Osteoblast (primary cell): ENCODE results near the gene KRTAP6-3. TPM values are rescaled to one million over a fixed set of nuclear protein-coding genes. Genes with fewer than 3 reads are reported as not detected.

Experiments used
- DNase-seq: peaks from one replicate; pipeline ENCODE4 v3.0.0; 2011; ENCODE audit warnings: low spot score, mixed read lengths; ENCODE audit not compliant: insufficient read length; ENCODE audit errors: missing footprints
- H2AFZ ChIP-seq: 2 replicates; pipeline ENCODE4 v1.6.0; 2011; ENCODE audit warnings: mild to moderate bottlenecking, low read length
- H3K27ac ChIP-seq: 2 replicates; pipeline ENCODE4 v1.5.1; 2011; ENCODE audit warnings: mild to moderate bottlenecking, low read depth, low read length, moderate library complexity
- H3K27me3 ChIP-seq: 2 replicates; pipeline ENCODE4 v1.6.0; 2012; ENCODE audit warnings: mild to moderate bottlenecking, control low read depth, inconsistent platforms, low read length, moderate library complexity; ENCODE audit not compliant: insufficient read depth
- H3K36me3 ChIP-seq: 2 replicates; pipeline ENCODE4 v1.5.1; 2011; ENCODE audit warnings: mild to moderate bottlenecking, low read length, control low read depth, moderate library complexity; ENCODE audit not compliant: insufficient read depth
- H3K4me1 ChIP-seq: 2 replicates; pipeline ENCODE4 v1.5.1; 2011; ENCODE audit warnings: mild to moderate bottlenecking, low read length, control low read depth, moderate library complexity; ENCODE audit not compliant: insufficient read depth
- H3K4me2 ChIP-seq: 2 replicates; pipeline ENCODE4 v1.6.0; 2011; ENCODE audit warnings: mild to moderate bottlenecking, low read length; ENCODE audit not compliant: insufficient read depth
- H3K4me3 ChIP-seq: fragments of 200-600 bp; sonication (generic); 3 replicates; pipeline ENCODE4 v1.5.1; 2012; ENCODE audit warnings: mild to moderate bottlenecking, low read length, inconsistent platforms; ENCODE audit not compliant: insufficient read depth
- H3K79me2 ChIP-seq: 2 replicates; pipeline ENCODE4 v1.6.0; 2012; ENCODE audit warnings: mild to moderate bottlenecking, low read length, control low read depth, inconsistent platforms; ENCODE audit not compliant: insufficient read depth
- H3K9me3 ChIP-seq: 2 replicates; pipeline ENCODE4 v1.5.1; 2011; ENCODE audit warnings: low read depth, low read length, control low read depth
- H4K20me1 ChIP-seq: 2 replicates; pipeline ENCODE4 v1.6.0; 2012; ENCODE audit warnings: mild to moderate bottlenecking, low read length, control low read depth; ENCODE audit not compliant: insufficient read depth
- total RNA-seq: library from RNA; depleted of rRNA; stranded (reverse); fragments of >200 nt; gene quantifications from 2 replicates; pipeline ENCODE4 v1.2.3, GENCODE V29; 2012
- TF ChIP-seq, protein P1 (sequence below): IDR thresholded peaks from 2 replicates; pipeline ENCODE4 v1.5.1; 2011; ENCODE audit warnings: mild to moderate bottlenecking, low read depth, low read length, moderate library complexity; ENCODE audit errors: extremely low read depth

Gene KRTAP6-3
- total RNA-seq, 1 donor: not detected

GRCh38 chr21:30577766-30578165, 14.5 kb upstream of the KRTAP6-3 start:
- H3K27me3 ChIP-seq: no peaks in the 10 kb centered on the region

GRCh38 chr21:30579346-30579745, 12.9 kb upstream of the KRTAP6-3 start:
- no peaks in the 10 kb centered on the region for H3K36me3 ChIP-seq
- H4K20me1 ChIP-seq: no peaks in the 10 kb centered on the region
- H3K4me1 ChIP-seq: no peaks in the 10 kb centered on the region
- TF ChIP-seq, protein P1, sequence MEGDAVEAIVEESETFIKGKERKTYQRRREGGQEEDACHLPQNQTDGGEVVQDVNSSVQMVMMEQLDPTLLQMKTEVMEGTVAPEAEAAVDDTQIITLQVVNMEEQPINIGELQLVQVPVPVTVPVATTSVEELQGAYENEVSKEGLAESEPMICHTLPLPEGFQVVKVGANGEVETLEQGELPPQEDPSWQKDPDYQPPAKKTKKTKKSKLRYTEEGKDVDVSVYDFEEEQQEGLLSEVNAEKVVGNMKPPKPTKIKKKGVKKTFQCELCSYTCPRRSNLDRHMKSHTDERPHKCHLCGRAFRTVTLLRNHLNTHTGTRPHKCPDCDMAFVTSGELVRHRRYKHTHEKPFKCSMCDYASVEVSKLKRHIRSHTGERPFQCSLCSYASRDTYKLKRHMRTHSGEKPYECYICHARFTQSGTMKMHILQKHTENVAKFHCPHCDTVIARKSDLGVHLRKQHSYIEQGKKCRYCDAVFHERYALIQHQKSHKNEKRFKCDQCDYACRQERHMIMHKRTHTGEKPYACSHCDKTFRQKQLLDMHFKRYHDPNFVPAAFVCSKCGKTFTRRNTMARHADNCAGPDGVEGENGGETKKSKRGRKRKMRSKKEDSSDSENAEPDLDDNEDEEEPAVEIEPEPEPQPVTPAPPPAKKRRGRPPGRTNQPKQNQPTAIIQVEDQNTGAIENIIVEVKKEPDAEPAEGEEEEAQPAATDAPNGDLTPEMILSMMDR: no peak
- no peak overlapping the region for H3K4me2 ChIP-seq
- H3K79me2 ChIP-seq: no peaks in the 10 kb centered on the region
- H3K27ac ChIP-seq: no peak overlapping the region
- H2AFZ ChIP-seq: no peak overlapping the region
- no peak for DNase-seq
- H3K4me3 ChIP-seq: no peak overlapping the region
- H3K9me3 ChIP-seq: no peaks in the 10 kb centered on the region
- H3K27me3 ChIP-seq: no peaks in the 10 kb centered on the region

More at GRCh38 chr21:30577766-30578165, 14.5 kb upstream of the KRTAP6-3 start:
- Histone ChIP-seq H3K27ac (no peak overlapping the region), H3K4me3 (no peak overlapping the region), H3K36me3 (no peaks in the 10 kb centered on the region), H2AFZ (no peak overlapping the region), H3K9me3 (no peaks in the 10 kb centered on the region), H3K4me1 (no peaks in the 10 kb centered on the region), H3K4me2 (no peak overlapping the region), H3K79me2 (no peaks in the 10 kb centered on the region), H4K20me1 (no peaks in the 10 kb centered on the region)
- TF ChIP-seq, protein P1: no peak
- no peak for DNase-seq

- no peak overlapping the region for H3K4me3 ChIP-seq
- H4K20me1 ChIP-seq: no peaks in the 10 kb centered on the region
- H3K27me3 ChIP-seq: no peaks in the 10 kb centered on the region
- TF ChIP-seq, protein P1: no peak
- DNase-seq: no peak
- H3K4me1 ChIP-seq: no peaks in the 10 kb centered on the region
- no peak overlapping the region for H2AFZ ChIP-seq
- no peak overlapping the region for H3K27ac ChIP-seq
- H3K9me3 ChIP-seq: no peaks in the 10 kb centered on the region
- no peaks in the 10 kb centered on the region for H3K36me3 ChIP-seq
- H3K79me2 ChIP-seq: no peaks in the 10 kb centered on the region
- no peak overlapping the region for H3K4me2 ChIP-seq
Observed at GRCh38 chr21:30580132-30580531, 12.1 kb upstream of the KRTAP6-3 start.

DNA sequence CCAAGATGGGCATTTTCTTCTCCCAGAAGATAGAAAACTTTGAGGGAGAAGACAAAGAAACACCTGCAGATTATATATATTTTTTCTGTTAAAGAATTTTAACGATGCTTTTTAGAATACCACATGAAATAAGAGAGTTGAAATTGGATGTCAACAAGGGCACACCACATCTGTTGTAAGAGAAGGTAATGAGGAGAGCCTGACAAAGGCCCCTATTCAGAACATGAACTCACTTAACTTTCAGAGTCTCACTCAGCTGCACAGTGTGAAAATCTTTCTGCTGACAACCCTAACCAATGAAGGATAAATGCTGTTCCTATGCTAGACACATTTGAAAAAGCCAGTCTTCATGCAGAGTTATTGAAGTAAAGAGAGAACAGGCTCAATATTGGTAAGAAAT, 9.4 kb upstream of the KRTAP6-3 start:
- H2AFZ ChIP-seq: no peak overlapping the region
- no peaks in the 10 kb centered on the region for H3K79me2 ChIP-seq
- no peak overlapping the region for H3K27ac ChIP-seq
- H3K4me1 ChIP-seq: no peaks in the 10 kb centered on the region
- H3K36me3 ChIP-seq: no peaks in the 10 kb centered on the region
- DNase-seq: no peak
- no peaks in the 10 kb centered on the region for H4K20me1 ChIP-seq
- no peak overlapping the region for H3K4me3 ChIP-seq
- TF ChIP-seq, protein P1: no peak
- H3K4me2 ChIP-seq: no peak overlapping the region
- H3K9me3 ChIP-seq: peaks cover 1% of the 10 kb centered on the region
- H3K27me3 ChIP-seq: no peaks in the 10 kb centered on the region
